Islet precursor cell (in vitro differentiated cells): ENCODE measurements around the gene MOB1B.

ENCODE experiments used
- DNase-seq: peaks from one replicate; pipeline ENCODE4 v3.0.0-alpha.2; 2018

The MOB1B gene

DNA sequence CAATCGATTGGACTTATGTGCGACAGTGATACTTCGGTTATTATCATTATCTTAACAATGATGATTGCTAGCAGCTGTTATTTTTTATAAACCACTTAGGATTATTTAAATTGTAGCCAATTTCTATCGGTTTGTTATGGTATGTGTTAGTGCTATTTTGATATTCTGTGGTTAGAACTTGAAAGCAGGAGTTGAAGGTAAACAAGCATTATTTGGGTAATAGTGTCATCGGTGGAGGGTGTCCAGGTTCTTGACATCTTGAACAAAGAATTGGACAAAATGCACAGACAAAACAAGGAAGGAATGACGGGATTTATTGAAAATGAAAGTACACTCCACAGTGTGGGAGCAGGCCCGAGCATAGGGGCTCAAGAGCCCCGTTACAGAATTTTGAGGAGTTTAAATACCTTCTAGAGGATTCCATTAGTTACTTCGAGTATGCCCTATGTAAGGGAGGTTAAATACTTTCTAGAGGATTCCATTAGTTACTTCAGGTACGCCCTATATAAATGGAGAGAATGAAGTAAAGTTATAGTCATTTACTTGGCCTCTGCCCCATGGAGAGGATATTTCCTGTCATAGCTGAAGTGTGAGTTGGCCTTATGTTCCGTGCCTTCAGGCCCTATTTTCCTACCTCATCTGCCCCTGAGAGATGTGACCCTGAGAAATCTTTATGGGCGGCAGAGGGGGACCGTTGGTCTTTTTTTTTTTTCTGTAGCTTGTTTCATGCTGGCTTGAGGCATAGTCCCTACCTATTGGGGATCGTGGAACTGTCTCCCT, 13.1 kb downstream of the MOB1B start:
- no peak for DNase-seq

DNA sequence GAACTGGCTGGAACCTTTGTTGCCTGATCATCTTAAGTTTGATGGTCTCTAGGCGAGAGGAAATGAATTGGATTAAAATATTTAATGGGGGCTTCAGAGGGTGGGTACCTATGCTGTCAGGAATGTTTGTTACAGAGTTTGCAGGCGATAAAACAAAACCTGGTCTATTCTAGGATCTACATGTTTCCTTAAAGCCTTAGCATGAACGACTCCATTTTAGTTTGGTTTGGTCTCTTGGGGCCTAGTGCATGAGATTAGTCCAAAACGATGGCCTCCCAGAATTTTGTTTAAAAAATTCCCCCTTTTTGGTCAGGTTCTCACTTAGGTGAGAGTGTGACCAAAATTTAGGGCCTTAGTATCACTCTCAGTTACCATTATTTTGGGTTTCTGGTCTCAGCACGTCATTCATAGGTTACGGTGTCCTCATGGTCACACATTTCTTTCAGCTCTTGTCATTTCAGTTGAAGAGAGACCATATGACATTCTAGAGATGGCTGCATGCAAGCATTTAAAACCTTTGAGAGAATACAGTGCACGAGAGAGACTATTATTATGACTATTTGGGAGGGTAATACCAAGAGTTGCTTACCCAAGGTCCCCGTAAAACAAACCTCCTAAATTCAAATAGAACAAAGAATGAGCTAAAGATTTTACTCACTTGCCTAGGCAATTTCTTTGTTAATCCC, 13.8 kb downstream of the MOB1B start:
- DNase-seq = no peak

DNA sequence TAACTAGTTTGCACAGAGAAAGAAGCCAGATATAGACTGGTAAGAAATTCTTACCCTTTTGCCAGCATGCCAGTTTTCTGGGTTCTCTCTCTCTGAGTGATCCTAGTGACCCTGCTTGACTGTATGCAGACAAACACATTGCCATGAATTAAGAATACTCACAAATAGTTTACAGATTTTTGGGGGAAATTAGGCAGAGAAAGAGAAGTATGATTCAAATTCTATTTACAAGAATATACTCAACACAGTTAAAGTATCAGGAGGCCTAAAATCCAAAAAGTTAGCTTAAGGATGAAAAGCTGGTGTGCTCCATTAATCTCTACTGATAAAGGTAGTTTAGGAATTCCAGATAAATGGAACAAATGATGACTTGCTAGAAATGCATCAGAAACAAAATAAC, 18.4 kb downstream of the MOB1B start:
- no peak for DNase-seq

DNA sequence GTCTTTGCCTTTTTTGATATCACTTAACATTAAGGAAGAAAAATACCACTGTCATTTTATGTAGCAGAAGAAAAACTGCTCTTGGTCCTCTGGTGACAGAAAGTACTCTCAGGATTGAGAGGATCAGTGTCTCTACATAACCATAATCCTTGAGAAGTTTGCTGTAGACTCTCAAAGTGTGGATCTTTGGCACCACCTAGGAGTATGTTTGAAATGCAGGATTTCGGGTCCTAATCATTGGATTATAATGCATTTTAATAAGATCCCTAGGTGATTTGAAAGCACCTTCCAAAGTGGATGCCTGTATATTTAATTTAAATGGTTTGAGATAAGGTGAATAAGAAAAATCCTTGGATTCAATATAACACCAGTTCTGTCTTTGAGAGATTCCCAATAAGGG, 23.2 kb downstream of the MOB1B start:
- no peak for DNase-seq

DNA sequence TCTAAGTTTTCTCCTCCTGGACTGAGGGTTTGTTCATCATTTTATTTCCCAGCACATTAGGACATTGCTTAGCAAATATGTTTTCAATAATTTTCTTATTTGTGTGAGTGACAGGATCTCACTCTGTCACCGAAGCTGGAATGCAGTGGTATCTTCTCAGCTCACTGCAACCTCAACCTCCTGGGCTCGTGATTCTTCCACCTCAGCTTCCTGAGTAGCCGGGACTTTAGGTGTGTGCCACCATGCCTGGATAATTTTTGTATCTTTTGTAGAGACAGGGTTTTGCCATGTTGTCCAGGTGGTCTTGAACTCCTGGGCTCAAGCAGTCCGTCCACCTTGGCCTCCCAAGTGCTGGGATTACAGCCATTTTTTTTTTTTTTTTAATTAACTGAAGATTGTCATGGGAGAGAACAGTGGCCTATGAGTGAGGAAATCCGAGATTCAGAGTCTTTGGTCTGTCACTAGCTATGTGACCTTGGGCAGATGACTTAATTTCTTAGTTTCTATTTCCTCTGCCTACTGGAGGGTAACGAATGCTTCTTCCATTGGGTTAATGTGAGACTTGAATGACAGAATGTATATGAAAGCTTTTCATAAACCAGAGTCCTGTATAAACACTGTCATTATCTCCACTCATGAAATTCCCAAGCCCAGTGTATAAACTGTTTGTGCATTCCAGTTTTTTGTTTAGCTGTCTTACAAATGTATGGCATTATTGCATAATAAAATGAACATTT, 23.9 kb downstream of the MOB1B start:
- no peak for DNase-seq

DNA sequence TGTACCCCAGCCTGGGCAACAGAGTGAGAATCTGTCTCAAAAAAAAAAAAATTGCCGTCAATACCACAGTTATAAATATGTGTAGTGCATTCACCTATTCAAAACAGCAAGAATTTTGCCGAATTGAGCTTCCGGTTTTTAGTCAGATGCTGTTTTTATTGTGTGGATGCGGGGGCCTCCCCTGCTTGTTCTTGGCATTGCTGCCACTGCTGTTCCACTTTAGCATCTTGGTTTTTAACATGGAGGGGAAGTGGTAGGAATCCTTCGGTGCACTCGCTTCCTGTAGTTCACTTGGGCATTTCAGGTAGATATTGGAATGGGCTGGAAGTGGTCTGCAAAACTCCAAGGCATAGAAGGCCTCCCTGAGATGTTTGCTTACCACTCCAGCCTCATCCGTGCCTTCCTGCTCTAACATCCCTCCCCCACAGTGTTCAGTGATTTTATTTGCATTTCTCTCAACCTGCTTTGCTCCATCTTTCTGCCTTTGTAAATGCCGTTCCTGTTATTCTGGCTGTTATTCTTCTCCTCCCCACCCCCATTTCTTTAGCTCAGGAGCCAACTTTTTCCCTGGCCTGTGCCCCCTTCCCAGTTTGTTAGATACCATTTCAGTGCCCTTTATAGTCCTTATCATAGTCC, 25.5 kb downstream of the MOB1B start:
- DNase-seq = no peak

DNA sequence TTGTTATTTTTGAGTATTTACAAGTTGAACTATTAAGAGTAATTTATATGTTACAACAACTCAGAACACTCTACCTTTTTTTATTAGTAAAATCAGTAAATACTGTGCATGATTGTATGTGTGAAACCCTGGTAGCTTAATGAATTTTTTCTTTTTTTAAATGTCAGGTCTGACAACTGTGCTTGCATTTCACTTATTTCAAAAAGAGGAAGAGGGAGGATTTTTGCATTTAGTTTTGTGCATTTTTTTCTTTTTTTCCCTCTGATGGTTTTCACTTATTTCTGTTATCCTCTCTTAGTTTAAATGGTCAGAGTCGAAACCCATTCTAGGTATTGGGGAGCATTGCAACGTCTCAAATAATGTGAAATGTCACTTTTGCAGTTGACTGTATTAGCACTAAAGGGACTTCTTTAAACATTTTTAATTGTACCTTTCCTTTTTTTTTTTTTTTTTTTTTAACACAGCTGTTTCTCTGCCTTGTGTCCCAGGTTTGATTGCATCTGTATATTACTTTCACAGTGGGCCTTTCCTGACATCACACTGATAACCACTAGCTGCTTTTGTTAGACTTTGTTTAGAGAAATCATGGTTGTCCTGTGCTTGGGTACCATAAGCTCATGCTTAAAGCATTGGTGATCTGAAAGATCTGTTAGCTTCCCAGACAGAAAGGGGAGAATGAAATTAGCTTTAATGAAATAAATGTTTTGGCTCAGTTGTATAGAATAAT, 28.5 kb downstream of the MOB1B start:
- no peak for DNase-seq

DNA sequence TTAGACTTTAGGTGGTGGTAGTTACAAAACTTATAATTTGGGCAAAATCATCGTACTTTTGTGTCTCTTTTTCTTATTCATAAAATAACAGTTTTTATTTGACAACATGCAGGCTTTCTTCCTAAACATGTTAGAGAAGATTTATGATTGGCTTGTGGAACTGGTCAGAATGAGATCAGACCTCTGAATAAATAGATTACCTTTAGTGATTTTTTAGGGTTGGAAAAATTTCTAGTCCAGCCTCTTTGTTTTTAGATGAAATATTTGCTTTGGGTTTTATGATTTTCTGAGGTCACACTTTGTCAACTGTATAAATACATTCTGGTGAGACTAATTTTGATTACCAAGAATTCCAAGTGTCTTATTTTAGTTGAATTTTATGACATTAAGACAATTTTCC, 29.2 kb downstream of the MOB1B start:
- no peak for DNase-seq

DNA sequence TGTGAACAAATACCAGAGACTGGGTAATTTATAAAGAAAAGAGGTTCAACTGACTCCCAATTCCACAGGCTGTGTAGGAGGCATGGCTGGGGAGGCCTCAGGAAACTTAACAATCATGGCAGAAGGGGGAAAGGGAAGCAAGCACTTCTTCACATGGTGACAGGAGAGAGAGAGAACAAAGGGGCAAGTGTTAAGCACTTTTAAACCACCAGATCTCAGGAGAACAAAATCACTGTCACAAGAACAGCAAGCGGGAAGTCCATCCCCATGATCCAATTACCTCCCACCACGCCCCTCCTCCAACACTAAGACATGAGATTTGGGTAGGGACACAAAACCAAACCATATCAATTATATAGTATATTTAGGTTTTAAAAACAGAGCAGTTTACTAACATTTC, 30.8 kb downstream of the MOB1B start:
- no peak for DNase-seq

DNA sequence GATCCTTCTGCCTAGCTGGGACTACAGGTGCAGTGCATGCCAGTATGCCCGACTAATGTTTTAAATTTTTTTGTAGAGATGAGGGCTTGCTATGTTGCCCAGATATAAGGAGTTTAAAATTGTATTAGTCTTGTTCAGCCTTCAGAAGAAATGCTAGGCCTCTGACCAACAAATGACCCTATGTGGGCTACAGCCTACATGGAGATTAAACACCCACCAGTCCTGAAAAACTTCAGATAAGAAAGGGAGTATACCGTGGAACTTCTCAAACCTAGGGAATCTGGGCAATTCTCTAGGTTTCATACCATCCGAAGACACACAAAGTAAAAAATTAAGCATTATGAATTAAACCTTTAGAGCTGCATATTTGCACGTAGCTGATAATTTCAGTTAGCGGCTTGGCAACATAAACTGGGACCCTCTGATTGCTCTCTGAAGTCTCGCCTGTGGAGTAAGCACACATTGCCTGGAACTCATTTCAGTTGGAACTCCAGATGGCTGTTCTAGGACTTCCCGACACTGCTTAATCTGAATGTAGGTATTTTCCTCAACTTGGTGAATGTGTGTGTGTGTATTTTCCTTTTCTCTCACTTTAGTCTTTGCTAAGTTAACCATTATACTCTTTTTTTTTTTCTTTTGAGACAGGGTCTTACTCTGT, 33.0 kb downstream of the MOB1B start:
- no peak for DNase-seq

DNA sequence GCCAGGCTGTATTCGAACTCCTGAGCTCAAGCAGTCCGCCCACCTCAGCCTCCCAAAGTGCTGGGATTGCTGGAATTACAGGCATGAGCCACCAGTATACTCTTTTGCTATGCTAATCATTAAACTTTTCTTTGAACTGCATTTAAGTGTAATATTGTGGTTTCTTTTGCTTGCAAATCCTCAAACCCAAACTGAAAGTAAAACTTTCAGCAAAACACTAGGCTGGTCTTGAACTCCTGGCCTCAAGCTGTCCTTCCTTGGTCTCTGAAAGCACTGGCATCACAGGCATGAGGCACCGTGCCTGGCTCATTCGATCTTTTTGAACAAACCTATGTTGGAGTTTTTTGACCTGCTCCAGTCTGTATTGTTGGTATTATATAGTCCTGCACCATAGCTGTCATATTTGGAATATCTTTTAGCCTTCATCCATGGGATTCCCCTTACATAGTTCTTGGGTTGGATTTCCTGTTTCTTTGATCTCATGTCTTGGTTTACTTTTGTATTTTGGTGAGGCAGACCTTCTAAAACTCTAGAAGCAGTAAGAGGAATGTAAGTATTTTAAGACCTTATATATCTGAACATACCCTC, 34.1 kb downstream of the MOB1B start:
- no peak for DNase-seq

DNA sequence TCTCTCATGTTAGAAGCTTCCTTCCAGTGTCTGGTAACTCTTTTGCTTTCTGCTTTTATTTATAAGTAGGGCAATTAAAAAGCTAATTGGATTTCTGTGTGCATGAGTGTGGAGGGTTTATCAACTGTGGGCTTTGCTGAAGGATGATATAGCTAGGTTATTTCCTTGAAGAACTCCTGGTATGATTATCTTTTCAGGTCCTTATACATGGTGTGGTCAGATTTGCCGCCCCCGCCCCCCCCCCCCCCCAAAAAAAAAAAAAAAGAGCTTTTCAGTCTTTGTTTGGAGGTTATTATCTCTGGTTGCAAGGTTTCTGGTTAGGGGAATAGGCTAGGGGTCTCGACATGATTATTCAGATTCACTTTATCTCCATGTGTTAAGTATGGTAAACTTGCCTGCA, 35.9 kb downstream of the MOB1B start:
- DNase-seq = no peak

DNA sequence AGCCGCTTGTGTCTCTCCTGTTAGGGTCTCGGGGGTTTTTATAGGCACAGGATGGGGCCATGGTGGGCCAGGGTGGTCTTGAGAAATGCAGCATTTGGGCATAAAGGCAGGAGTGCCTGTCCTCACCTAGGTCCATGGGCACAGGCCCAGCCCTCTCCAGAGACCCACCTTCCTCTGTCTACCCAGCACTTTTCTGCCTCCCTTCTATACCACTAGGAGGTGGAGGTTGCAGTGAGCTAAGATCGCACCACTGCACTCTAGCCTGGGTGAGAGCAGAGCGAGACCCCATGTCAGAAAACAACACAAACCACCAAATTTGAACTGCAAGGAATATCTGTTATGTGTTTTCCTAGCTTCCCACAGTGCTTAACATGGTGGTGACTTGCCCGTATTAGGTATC, 38.0 kb downstream of the MOB1B start:
- no peak for DNase-seq

DNA sequence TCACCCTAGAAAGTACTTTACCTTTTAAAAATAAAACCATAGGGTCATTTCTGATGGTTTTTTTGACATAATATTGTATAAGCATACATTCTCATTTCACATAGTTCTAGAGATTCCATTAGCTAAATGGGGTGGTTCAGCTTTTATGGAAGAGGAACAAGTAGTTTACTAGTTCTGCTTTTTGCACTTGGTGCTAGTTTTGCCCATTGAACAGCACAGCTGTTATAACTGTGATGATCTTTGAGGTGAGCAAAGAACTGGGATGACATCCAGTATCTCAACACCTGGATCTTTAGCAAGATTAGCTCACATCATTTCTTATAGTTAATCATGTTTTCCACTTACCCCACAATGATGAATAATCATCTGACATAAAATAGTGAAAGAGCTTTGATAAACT, 40.9 kb downstream of the MOB1B start:
- no peak for DNase-seq

DNA sequence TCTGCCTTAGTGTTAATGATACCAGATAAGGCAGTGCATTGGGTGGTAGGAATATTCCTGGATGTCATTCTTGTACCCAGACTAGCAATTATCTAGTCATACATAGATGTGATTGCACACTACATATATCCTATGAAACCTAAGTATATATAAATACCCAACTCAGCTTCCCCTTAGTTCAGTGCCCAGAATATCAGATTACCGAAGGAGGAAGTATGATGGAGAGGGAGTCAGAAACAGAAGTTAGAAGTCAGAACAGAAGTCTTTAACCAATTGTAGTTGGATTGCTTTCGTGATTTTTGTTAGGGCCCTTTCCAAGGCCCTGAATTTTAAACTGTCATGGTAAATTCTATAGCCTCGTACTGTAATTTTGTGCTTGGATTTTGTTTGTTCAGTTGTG, 42.9 kb downstream of the MOB1B start:
- DNase-seq = no peak

DNA sequence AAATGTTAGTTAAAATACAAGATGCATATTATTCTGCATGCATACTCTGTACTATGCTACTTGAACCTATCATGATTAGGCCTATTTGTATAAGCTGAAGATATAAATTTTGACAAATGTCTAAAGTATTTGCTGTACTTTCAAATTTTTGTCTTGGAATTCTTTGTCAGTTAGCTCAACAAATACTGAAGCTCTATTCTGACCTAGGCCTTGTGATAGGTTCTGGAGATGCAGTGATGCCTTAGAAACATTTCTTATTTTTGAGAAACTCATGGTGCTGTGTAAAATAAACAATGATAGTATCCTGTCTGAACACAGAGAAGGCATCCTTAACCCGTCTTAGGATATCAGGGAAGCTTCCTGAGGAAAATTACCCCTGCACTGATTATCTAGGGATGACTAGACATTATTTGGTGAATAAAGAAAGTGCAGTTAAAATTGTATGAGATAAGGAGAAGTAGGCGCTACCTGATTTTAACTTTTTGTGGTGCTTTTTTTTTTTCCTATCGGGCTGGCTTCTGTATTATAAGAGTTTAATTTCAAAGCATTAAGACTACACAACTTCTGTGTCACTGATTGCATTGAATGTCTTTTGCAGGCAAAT, 43.4 kb downstream of the MOB1B start:
- no peak for DNase-seq

DNA sequence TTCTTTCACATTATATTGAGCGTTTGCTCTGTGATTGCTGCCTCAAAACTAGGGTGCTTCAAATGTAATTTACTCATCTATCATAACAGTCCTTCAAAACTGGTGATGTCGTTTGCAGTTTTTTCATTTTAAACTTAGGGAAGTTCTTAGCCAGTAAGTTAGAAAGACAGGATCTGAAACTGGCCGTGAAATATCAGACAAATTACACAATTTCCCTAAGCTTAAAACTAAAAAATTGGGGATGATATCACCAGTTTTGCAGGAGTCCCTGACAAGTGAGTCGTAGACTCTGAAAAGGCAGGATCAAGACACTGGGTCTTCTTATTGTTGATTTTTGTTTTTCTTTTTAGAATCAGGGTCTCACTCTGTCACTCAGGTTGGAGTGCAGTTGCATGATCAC, 44.8 kb downstream of the MOB1B start:
- no peak for DNase-seq

DNA sequence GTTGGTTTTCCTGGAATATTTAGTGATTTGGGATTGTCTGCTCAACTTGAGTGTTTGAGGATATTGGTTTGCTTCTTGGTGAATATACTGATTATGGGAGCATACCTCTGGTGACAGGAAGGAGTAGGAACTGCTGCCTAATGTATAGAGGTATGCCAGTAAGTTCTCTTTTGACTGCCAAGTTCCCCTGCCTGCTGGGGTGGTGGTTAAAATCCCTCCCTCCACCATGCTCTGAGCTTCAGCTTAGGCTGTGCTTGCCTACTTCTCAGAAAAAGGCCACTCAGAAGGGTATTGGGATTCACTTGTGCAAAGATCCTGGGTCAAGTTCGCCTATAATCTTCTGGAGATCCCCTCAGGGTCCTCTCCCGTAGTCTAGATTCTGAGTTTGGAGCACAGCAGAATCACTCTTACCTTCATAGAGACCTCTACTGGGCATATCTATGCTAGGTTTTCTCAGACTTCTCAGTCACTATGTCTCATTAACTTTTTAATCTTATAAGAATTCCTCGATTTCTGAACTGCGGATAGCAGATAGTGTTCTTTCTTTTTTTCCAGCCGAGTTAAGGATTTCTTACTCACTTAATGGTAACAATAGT, 46.6 kb downstream of the MOB1B start:
- no peak for DNase-seq

DNA sequence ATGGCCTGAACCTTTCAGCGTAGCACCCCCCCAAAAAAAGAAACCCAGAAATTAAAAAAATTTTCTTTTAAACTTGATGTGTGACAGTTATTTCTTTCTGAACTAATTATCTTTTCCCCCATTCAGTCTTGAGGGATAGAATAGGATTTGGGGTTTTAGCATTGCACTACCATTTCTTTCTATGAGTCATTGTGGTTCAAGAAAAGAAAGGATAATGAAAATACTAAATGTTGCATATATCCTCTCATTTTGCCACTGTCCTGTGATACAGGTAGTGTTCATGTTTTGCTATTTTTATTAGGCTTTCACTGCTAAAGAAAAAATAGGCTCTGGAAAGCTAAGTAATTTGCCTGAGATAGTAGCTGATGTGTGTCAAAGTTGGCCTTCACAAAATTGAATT, 51.9 kb downstream of the MOB1B start:
- DNase-seq = no peak

DNA sequence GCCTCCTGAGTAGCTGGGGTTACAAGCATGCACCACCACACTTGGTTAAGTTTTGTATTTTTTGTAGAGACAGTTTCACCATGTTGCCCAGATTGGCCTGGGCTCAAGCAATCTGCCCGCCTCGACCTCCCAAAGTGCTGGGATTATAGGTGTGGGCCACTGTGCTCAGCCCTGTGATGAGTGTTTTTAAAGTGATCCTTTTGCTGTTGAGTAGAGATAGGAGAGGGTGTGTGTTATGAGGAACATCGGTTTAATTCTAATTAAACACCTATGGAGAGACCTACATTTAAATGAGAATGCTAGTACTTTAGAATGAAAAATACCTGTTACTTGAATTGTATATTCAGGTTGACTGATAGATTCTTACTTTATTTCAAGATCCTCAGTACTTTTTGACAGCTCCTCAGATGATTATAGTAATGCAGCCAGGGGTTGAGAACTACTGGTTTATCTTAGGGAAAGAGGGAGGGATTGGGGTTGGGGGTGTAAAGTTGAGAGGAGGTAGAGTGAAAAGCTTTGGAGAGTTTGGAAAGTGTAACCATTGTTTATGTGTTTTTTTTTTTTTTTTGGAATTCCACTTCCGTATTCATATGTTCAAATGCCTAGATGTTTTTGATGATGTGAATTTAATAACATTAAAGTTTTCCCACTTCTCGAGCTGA, 54.5 kb downstream of the MOB1B start:
- no peak for DNase-seq

DNA sequence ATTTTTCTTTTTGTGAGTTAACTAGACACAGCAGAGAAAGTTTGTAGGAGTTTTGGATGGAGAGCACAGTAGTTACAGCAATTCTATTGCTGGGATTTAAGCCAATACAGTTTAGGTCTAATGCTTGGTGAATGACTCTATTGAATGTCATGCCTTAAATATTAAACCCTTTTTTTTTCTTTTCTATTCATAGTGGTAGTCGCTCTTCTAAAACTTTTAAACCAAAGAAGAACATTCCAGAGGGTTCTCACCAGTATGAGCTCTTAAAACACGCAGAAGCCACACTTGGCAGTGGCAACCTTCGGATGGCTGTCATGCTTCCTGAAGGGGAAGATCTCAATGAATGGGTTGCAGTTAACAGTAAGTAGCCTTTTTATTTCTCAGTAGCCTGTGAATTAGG, 56.5 kb downstream of the MOB1B start:
- DNase-seq = no peak
